ENCODE data around the gene H2BK1. TPM values are rescaled to one million over a fixed set of nuclear protein-coding genes. Genes with fewer than 3 reads are reported as not detected.

Gene H2BK1
- total RNA-seq, 2 donors from 2014 or later, result not detected

DNA sequence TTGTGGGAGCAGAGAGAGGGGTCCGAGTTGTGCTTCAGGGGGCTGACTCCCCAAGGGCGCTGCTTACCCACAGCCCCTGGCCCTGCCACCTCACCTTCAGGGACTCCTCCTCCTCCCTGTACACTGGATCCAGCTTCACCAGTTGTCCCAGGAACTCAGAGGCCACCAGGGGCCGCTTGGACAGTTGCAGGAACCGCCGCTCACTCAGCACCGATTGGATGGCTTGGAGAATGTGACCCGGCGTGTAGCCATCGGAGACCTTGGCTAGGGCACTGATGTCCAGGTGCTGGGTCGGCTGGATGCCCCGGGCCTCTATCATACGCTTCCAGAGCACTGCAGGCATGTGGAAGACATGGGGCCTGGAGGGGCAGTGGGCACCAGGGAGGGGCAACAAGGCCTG, 18.7 kb downstream of the H2BK1 start:
- TF ChIP-seq, protein P1, sequence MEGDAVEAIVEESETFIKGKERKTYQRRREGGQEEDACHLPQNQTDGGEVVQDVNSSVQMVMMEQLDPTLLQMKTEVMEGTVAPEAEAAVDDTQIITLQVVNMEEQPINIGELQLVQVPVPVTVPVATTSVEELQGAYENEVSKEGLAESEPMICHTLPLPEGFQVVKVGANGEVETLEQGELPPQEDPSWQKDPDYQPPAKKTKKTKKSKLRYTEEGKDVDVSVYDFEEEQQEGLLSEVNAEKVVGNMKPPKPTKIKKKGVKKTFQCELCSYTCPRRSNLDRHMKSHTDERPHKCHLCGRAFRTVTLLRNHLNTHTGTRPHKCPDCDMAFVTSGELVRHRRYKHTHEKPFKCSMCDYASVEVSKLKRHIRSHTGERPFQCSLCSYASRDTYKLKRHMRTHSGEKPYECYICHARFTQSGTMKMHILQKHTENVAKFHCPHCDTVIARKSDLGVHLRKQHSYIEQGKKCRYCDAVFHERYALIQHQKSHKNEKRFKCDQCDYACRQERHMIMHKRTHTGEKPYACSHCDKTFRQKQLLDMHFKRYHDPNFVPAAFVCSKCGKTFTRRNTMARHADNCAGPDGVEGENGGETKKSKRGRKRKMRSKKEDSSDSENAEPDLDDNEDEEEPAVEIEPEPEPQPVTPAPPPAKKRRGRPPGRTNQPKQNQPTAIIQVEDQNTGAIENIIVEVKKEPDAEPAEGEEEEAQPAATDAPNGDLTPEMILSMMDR (IDR thresholded peaks at IDR 0.05), result no peak
- Histone ChIP-seq H3K9me3 (no peaks in the 10 kb centered on the region), H3K9ac (ENCODE audit: low read depth in 2 of 2, low read length in 2 of 2) (no peak overlapping the region), H3K4me3 (no peak overlapping the region), H3K4me1 (no peaks in the 10 kb centered on the region), H3K36me3 (no peaks in the 10 kb centered on the region), H3K27ac (no peak overlapping the region), H3K27me3 (no peaks in the 10 kb centered on the region)
- intact Hi-C loops (cut with DNase I), result no loop called here
- DNase-seq, result no peak

DNA sequence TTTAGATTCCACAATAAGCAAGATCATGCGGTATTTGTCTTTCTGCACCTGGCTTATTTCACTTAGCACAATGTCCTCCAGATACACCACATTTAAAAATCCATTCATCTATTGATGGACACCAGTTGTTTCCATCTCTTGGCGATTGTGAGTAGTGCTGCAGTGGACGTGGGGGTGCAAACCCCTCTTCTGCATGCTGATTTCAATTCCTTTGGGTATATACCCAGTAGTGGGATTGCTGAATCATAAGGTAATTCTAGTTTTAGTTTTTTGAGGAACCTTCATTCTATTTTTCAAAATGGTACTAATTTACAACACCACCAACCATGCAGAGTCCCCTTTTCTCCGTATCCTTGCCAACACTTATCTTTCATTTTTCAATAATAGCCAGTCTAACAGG, 21.2 kb downstream of the H2BK1 start:
- Histone ChIP-seq H3K9me3 (no peaks in the 10 kb centered on the region), H3K4me3 (no peak overlapping the region), H3K27ac (no peak overlapping the region), H3K4me1 (no peaks in the 10 kb centered on the region), H3K36me3 (no peaks in the 10 kb centered on the region), H3K9ac (ENCODE audit: low read depth in 2 of 2, low read length in 2 of 2) (no peak overlapping the region), H3K27me3 (no peaks in the 10 kb centered on the region)
- TF ChIP-seq, protein P1 (IDR thresholded peaks at IDR 0.05), result no peak
- intact Hi-C loops (cut with DNase I), result no loop called here
- no peak for DNase-seq

DNA sequence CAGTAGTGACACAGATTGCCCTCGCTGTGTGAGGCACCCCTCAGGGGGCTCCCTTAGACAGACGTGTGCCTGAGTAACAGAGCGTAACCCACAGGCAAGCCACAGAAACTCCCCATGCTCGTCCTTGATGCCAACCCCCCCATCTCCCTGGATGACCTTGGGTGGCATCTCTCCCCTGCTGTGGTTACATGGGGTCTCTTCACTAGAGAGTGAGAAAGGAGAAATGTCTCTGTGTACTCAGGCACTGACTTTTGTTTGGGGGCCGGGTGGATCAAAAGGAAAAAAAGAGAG, 22.1 kb downstream of the H2BK1 start:
- H3K4me1 ChIP-seq, result no peaks in the 10 kb centered on the region
- TF ChIP-seq, protein P1 (IDR thresholded peaks at IDR 0.05), result no peak
- H3K9me3 ChIP-seq, result no peaks in the 10 kb centered on the region
- H3K36me3 ChIP-seq, result no peaks in the 10 kb centered on the region
- H3K9ac ChIP-seq (ENCODE audit: low read depth in 2 of 2, low read length in 2 of 2), result no peak overlapping the region
- H3K4me3 ChIP-seq, result no peak overlapping the region
- no peak for DNase-seq
- intact Hi-C loops (cut with DNase I), result no loop called here
- H3K27ac ChIP-seq, result no peak overlapping the region
- no peaks in the 10 kb centered on the region for H3K27me3 ChIP-seq

DNA sequence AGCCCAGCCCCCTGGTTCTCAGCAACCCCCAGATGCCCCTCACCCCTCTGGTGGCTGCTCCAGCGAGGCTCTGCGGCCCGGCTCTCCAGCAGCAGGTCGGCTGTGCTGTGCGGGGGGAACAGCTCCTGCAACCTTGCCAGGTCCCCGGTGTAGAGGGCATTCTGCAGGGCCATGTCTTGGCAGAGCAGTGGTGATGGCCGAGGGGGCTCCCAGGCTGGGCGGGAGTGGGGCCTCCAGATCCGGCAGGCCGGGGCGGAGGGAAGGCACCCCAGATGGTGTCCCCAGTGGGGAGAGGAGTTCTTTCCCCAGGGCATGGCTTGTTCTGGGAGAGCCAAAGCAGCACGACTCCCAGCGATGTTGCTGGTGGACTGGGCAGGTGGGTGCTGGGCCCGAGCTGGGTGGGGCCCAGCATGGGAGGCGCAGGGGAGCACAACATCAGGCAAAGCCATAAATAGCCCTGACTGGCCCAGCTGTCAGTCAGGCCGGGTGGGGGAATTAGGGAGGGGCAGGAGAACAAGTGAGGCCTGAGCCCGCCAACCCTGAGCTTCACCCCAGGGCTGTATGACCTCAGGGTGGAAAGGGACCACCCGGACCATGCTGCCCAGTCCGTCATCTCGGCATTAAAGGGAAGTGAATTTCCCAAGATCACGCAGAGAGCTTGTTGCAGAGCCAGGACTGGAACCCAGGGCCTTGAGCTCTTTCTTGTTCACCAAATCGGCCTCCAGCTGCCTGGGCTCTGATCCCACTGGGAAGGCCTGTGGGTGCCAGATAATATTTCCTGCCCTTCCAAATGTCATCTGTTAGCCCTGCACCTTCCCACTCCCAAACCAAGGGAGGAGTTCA, 22.7 kb downstream of the H2BK1 start:
- Histone ChIP-seq H3K4me3 (no peak overlapping the region), H3K9ac (ENCODE audit: low read depth in 2 of 2, low read length in 2 of 2) (no peak overlapping the region), H3K9me3 (no peaks in the 10 kb centered on the region), H3K27ac (no peak overlapping the region), H3K27me3 (no peaks in the 10 kb centered on the region), H3K36me3 (no peaks in the 10 kb centered on the region), H3K4me1 (no peaks in the 10 kb centered on the region)
- no peak for DNase-seq
- TF ChIP-seq, protein P1 (IDR thresholded peaks at IDR 0.05), result no peak
- intact Hi-C loops (cut with DNase I), result no loop called here

DNA sequence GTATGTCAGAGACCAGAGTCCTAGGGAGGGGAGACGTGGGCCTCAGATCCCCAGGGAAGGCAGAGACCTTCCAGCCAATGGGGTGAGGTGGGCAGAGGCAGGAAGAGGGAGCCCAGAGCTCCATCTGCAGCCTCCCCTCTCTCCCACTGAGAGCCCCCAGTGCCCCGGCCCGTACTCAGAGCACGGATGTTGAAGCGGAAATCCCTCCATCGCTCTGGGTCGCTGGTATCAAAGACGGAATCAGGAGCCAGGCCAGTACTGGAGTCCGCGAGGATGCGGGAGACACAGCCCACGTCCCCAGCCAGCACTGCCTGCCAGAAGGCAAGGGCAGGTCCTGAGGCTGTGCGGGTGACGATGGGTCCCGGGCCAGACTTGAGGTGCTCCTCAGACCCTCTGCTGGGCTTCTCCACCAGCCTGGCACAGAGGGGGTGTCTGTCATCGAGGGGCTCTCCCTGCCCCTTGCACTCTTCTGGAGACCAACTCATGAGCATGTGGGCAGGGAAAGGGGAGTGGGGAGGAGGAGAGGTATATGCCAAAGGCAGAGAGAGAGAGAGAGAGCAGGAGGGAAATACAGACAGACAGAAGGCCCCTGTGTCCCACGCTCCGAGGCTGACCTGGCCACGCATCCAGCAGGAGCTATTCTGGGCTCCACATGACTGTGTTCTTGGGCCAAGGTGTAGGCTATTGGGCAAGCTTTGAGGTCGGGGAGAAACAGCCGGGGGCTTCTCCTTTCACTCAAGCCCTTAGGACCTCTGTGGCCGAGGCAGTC, 23.5 kb downstream of the H2BK1 start, which contains the start of gene ASB10:
Gene ASB10 (minus strand): TSS at position 611 of the 769 bp plus-strand sequence. CDS start 120 bp downstream, at position 491.
- Histone ChIP-seq H3K27me3 (no peaks in the 10 kb centered on the region), H3K9ac (ENCODE audit: low read depth in 2 of 2, low read length in 2 of 2) (no peak within 1 kb of the TSS), H3K4me3 (no peak within 1 kb of the TSS), H3K9me3 (no peaks in the 10 kb centered on the region), H3K4me1 (no peaks in the 10 kb centered on the region), H3K36me3 (no peaks in the 10 kb centered on the region), H3K27ac (no peak within 1 kb of the TSS)
- DNase-seq, result no peak
- intact Hi-C loops (cut with DNase I), result no loop called here
- TF ChIP-seq, protein P1 (IDR thresholded peaks at IDR 0.05), result no peak

All from colonic mucosa (tissue), 4 donors.